Gastroesophageal sphincter (tissue), 3 donors: Measurements from ENCODE around the gene ACTN2.
A peak's percentile ranks its signal among the peaks of the same experiment; 100 is the strongest.

Experiments
- CTCF ChIP-seq, 4 experiments: fragments of 200-600 bp in 2 of 4; fragments of 450-650 bp in 2 of 4; sonication (generic) in 1 of 4; IDR thresholded peaks; one replicate each; pipeline ENCODE4 v1.5.1; 2017 to 2019; ENCODE audit warnings: antibody characterized with exemption in 4 of 4, mild to moderate bottlenecking in 2 of 4, moderate library complexity in 2 of 4
- POLR2A ChIP-seq, 2 donors: fragments of 450-650 bp; IDR thresholded peaks; one replicate each; pipeline ENCODE4 v1.6.1; 2017; ENCODE audit warnings: antibody characterized with exemption in 2 of 2, mild to moderate bottlenecking in 2 of 2, moderate library complexity in 1 of 2

- no peak for TF ChIP-seq POLR2A (IDR thresholded peaks at IDR 0.05)
- peak; percentile 40 to 68 (median 55) for TF ChIP-seq CTCF (IDR thresholded peaks at IDR 0.05)
Measured at GRCh38 chr1:236759252-236759859, 73.1 kb downstream of the ACTN2 start.
